Activated T-helper 2 cell treated with anti-CD3 and anti-CD28 coated beads, Interferon-gamma antibody, Interleukin-2, Interleukin-4, amounts not matched to agents 10 μg/mL and 5 μg/mL and 100 μg/mL, durations not matched to agents 14 hours and 24 hours and 36 hours (primary cell): ENCODE measurements around the gene SETD1B. TPM values are rescaled to one million over a fixed set of nuclear protein-coding genes. Genes with fewer than 3 reads are reported as not detected.
A peak's percentile ranks its signal among the peaks of the same experiment; 100 is the strongest.

ENCODE experiments used
- DNase-seq: peaks from one replicate; pipeline ENCODE4 v3.0.0; 2021; ENCODE audit warnings: low spot score
- H3K27ac Mint-ChIP-seq: one replicate; pipeline ENCODE4 v1.8.0; 2021; ENCODE audit warnings: mixed read lengths
- H3K27me3 Mint-ChIP-seq: one replicate; pipeline ENCODE4 v1.8.0; 2021; ENCODE audit warnings: low read depth, mixed read lengths
- H3K36me3 Mint-ChIP-seq: one replicate; pipeline ENCODE4 v1.8.0; 2021; ENCODE audit warnings: low read depth, mixed read lengths
- H3K4me1 Mint-ChIP-seq: one replicate; pipeline ENCODE4 v1.8.0; 2021; ENCODE audit warnings: low read depth, mixed read lengths
- H3K4me3 Mint-ChIP-seq: one replicate; pipeline ENCODE4 v1.8.0; 2021; ENCODE audit warnings: low read depth, mild to moderate bottlenecking, moderate library complexity, mixed read lengths
- H3K9me3 Mint-ChIP-seq: one replicate; pipeline ENCODE4 v1.8.0; 2021; ENCODE audit warnings: mixed read lengths
- intact Hi-C: fragments of 100-400 bp; cut with micrococcal nuclease; formaldehyde crosslinking; loops from one replicate; pipeline ENCODE4 v1.15.1; 2023
- total RNA-seq: library from RNA; stranded (reverse); gene quantifications from 2 replicates; pipeline ENCODE4 v1.2.3, GENCODE V29; 2022

SETD1B gene
- total RNA-seq, 1 donor from 2014 or later: 24.0 TPM

DNA sequence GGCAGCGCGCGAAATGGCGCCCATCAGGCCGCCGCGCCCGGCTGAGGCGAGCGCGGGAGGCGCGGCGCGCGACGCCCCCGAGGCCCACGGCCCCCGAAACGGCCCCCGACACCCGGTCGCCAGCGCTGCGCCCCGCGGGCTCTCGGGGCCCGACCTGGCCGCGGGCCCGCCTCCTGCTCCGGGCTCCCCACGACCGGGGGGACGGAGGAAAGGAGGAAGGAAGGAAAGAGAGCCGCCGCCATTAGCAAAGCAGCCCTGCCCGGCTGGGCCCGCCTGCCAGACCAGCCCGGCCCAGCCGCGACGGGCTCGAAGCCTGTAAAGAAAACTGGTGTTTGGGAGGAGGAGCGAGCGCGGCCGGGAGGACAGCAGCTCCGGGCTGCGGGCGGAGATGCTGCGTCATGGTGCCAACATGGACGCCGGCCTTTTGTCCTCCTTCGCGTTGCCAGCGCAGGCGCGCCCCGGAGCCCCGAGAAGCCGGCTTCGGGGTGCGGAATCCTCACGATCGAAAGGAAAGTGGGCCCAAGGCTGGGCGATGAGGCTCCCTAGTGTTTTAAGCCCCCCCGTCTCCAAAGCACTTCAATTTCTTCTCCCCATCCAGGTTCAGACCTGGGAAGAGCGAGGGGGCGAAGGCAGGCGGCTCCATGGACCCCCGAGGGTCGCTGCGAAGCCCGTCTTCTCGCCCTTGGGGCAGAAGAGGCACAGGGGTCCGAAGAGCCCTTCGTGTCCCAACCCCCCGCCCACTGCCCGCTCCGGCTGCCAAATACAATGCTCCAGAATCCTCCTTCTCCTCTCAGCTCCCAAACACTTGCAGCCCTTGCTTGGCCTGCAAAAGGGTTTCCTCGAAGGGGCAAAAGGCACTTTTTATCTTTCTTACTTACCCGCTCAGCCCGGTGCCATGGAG, 2.9 kb upstream of the SETD1B start:
- intact Hi-C loops: loop anchor here (10.0 kb wide), 2 partner anchors 336 to 704 kb away; partner anchors contain the start of gene ZCCHC8
- DNase-seq: peak; percentile 69
- H3K9me3 Mint-ChIP-seq: no peaks in the 10 kb centered on the region
- H3K4me3 Mint-ChIP-seq: peak overlapping the region; percentile 87
- peak overlapping the region; percentile 99 for H3K27ac Mint-ChIP-seq
- H3K36me3 Mint-ChIP-seq: peaks cover 54% of the 10 kb centered on the region
- peaks cover 30% of the 10 kb centered on the region for H3K4me1 Mint-ChIP-seq
- no peaks in the 10 kb centered on the region for H3K27me3 Mint-ChIP-seq

DNA sequence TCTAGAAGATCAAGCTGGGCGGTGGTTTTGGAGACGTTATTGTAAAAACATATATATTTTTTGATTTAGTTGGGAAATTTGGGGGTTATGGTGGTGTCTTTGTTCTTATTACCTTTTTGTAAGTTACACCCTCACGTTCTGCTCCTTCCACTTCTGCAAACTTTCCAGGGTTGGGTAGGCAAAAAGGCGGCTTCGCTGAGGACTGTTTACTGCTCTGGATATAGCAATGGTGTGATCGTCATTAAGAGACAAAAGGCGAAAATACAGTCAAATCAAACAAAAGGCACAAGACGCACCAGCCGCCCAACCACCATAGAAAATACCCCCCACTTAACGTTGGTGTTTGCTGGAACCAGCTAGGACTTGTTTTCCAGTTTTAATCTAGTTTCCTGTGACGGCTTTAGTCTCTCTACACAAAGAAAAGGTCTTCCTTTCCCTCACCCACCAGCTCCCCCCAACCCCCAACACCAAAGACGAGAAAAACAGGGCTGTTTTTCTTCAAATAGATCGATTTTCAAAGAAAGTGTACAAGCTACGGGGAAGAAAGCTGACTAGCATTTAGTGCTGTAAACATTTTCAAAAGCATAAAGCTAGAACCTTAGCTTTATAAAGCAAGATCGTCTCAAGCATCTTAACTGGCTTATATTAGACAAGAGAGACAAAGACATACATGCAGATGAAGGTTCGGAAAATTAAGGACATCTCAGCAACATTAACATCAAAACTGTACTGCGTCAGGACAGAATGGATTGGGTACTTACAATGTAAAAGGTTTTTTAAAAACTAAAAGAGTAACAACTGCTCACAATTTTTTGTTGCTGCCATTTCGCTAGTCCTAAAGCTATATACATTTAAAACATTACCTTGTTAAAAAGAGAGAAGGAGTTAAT, 2.0 kb upstream of the SETD1B start:
- Mint-ChIP-seq H3K9me3 (no peaks in the 10 kb centered on the region), H3K36me3 (peaks cover 54% of the 10 kb centered on the region), H3K27me3 (no peaks in the 10 kb centered on the region), H3K27ac (peak overlapping the region; percentile 99), H3K4me1 (peaks cover 33% of the 10 kb centered on the region), H3K4me3 (peak overlapping the region; percentile 87)
- intact Hi-C loops: loop anchor here (1.0 to 10.0 kb wide), 3 partner anchors 8 to 703 kb away; partner anchors contain the start of gene ZCCHC8
- DNase-seq: peak; percentile 29

DNA sequence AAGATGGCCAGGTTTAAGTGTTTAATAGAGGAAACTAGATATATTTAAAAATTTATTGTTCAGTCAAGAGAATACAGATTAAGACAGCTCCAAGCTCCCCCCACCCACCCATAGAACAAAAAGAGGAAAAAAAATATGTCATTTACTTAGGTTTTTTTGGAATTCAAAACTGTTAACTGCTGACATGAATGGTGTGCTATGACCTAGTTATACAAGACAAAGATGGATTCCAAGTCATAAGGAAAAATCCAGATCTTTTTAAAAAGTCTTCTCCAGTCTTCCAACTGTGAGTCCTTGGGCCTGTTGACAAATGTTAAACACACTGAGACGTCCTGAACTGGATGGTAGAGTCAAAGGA, 1.3 kb upstream of the SETD1B start:
- intact Hi-C loops: loop anchor here (1.0 to 10.0 kb wide), 3 partner anchors 8 to 702 kb away; partner anchors contain the start of gene ZCCHC8
- peak overlapping the region; percentile 99 for H3K27ac Mint-ChIP-seq
- H3K27me3 Mint-ChIP-seq: no peaks in the 10 kb centered on the region
- H3K36me3 Mint-ChIP-seq: peaks cover 54% of the 10 kb centered on the region
- H3K4me1 Mint-ChIP-seq: peaks cover 31% of the 10 kb centered on the region
- H3K9me3 Mint-ChIP-seq: no peaks in the 10 kb centered on the region
- peak overlapping the region; percentile 87 for H3K4me3 Mint-ChIP-seq
- no peak for DNase-seq

DNA sequence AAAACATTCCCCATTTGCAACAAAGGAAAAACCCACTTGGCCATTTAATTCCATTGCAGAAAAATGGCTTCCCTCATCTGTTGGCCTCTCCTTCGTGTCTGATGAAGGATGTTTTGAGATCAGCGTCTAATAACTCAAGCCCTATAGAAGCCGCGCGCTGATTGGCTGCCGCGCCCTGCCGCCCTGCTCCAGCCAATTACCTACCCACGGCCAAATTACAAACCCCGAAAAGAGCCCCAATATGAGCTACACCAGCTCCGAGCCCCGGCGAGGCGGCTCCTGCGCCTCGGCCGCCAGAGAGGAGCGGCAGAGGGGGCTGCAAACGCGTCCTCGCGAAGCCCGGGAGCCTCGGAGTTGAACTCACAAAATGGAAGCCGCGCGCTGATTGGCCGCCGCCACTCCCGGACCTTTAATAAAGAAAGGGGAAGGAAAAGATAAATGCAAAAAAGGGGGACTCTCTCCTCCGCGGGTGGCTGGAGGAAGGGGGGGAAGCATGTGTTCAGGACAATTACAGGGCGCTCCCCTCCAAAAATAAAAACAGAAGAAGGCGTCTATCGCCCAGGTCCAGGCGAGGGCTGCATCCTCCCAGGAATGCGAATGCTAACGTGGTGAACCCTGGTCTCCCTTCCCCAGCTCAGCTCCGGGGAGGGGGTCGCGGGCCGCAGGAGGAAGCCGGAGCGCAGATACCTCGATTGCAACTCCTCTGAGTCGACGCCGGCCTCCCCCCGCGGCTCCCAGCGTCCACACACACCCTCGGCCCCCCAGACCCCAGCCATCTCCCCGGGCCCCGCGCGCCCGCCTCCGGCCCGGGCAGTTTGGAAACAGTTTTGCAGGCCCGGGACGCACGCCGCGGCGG, 738 bp upstream of the SETD1B start:
- H3K4me1 Mint-ChIP-seq: peaks cover 28% of the 10 kb centered on the region
- peaks cover 52% of the 10 kb centered on the region for H3K36me3 Mint-ChIP-seq
- H3K4me3 Mint-ChIP-seq: peak overlapping the region; percentile 87
- DNase-seq: peak; percentile 90
- no peaks in the 10 kb centered on the region for H3K9me3 Mint-ChIP-seq
- H3K27ac Mint-ChIP-seq: peak overlapping the region; percentile 99
- H3K27me3 Mint-ChIP-seq: no peaks in the 10 kb centered on the region
- intact Hi-C loops: loop anchor here (1.0 to 10.0 kb wide), 3 partner anchors 9 to 702 kb away; partner anchors contain the start of gene ZCCHC8

DNA sequence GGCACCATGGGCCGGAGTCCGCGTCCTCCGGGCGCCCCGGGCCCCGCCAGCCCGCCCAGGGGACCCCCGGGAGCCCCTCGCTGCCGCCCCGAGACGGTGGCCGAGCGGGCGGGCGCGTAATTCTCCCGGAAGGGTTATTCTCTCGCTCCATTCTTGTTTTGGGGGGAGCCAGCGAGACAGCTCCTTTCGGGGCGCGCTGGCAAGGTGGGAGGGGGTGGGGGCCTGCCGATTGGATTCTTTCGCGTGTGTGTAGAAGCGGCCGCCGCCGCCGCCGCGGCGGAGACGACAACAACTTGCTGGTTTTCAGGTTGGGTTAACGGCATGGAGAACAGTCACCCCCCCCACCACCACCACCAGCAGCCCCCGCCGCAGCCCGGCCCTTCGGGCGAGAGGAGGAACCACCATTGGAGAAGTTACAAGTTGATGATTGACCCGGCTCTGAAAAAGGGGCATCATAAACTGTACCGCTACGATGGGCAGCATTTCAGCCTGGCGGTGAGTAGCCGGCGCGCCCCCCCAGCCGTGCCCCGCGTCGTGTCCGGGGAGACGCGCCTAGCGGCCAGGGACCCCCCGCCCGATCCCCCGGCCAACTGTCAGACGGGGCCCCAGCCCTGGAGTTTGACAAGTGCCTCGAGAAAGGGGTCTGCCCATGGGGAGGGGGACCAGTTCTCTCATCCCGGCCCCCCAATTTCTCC, 755 bp downstream of the SETD1B start:
- intact Hi-C loops: loop anchor here (1.0 to 10.0 kb wide), 3 partner anchors 8 to 700 kb away; partner anchors contain the start of gene ZCCHC8
- DNase-seq: peak; percentile 41
- H3K9me3 Mint-ChIP-seq: no peaks in the 10 kb centered on the region
- H3K36me3 Mint-ChIP-seq: peaks cover 52% of the 10 kb centered on the region
- peaks cover 17% of the 10 kb centered on the region for H3K4me1 Mint-ChIP-seq
- peak overlapping the region; percentile 97 for H3K27ac Mint-ChIP-seq
- no peaks in the 10 kb centered on the region for H3K27me3 Mint-ChIP-seq
- peak overlapping the region; percentile 97 for H3K4me3 Mint-ChIP-seq

DNA sequence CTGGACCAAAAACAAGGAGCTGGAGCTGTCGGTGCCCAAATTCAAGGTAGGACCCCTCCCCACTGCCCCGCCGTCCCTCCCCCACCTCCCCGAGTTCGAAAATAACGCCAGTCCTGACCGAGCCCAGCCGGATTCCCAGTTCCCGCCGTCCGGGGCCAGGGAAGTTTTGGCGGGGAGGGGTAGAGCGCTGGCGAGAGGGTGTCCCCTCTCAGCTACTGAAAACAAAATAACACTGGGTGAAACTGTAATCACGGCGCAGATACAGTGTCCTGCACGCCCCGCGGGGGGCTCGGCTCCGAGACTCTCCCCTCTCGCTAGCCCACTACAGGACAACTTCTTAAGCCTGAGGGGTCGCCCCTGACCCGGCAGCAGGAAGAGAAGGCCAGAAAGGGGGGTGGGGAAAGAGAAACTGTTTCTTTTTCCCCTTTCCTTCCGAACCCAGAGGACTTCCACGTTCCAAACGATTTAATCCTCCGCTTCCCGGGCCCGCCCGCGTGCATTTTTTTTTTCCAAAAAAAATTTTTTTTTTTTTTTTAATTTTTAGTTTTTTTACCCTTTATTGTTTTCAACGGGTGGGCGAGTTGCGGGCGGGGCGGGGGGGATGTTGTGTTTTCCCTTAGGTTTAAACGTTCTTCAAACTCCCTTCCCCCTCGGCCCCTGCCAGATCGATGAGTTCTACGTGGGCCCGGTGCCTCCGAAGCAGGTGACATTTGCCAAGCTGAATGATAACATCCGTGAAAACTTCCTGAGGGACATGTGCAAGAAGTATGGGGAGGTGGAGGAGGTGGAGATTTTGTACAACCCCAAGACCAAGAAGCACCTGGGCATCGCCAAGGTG, 1.6 kb downstream of the SETD1B start:
- no peak for DNase-seq
- H3K4me1 Mint-ChIP-seq: peaks cover 17% of the 10 kb centered on the region
- H3K27me3 Mint-ChIP-seq: no peaks in the 10 kb centered on the region
- peak overlapping the region; percentile 58 for H3K27ac Mint-ChIP-seq
- H3K36me3 Mint-ChIP-seq: peaks cover 56% of the 10 kb centered on the region
- peak overlapping the region; percentile 97 for H3K4me3 Mint-ChIP-seq
- intact Hi-C loops: loop anchor here (10.0 kb wide), 2 partner anchors 341 to 699 kb away; partner anchors contain the start of gene ZCCHC8
- no peaks in the 10 kb centered on the region for H3K9me3 Mint-ChIP-seq

DNA sequence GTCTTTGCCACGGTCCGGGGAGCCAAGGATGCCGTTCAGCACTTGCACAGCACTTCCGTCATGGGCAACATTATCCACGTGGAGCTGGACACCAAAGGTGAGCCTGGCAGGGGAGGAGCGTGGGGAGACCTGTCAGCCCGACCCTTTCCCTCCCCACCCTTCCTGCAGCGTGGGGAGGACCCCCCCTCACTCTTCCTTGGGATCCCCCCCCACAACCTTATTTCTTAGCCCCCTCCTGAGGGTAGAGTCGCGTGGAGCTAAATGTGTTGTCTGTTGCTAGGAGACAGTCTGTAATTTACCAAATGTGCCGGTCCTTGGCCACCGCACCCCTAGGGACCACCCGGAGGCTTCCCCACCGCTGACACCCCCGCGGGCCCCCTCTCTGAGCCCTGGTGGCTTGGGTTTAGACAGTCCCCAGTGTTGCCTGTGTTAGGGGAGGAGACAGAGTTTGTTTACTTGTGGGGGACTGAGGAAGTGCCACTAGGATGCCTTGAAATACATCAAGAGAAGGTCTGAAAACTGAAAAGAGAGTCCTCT, 2.3 kb downstream of the SETD1B start:
- Mint-ChIP-seq H3K4me3 (peak overlapping the region; percentile 97), H3K27ac (peak overlapping the region; percentile 61), H3K27me3 (no peaks in the 10 kb centered on the region), H3K9me3 (no peaks in the 10 kb centered on the region), H3K4me1 (peaks cover 22% of the 10 kb centered on the region), H3K36me3 (peaks cover 58% of the 10 kb centered on the region)
- intact Hi-C loops: loop anchor here (10.0 kb wide), 2 partner anchors 341 to 699 kb away; partner anchors contain the start of gene ZCCHC8
- DNase-seq: no peak

DNA sequence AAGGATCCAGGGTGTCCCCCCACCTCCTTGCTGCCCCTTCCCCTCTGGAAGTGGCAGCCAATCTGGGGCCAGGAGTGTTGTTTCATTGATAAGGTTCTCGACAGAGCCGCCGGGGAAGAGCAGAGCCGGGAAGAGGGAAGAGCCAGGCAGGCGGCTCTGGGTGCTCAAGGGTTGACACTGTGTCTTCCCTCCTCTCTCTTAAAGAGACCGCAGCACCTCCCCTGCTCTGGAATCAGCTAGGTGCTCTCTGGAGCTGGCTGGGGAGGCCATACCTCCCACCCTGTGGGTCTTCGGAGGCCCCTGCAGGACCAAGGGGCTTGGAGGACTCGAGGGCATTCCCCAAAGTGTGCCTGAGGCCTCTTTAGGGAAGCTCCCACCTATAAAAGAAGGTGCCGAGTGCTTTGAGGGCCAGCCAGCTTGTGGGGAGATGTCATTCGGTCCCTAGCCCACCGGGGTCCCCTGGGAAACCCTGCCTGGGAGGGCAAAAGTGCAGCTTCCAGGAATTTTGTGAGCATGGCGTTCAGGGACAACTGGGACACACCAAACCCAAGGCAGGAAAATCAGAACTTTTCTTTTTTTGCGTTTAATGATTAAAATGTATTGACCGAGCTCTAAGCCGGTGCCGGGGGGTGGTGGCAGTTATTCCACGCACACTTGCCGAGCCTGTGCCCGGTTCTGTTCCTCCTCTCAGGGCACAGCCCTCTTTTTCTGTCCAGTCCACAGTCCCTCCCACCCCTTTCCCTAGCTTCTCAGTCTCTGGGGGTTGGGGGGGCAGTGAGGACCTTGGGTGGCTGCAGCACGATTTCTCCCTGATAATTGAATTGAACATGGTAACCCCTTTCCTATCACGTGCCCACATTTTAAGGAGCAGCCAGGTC, 3.0 kb downstream of the SETD1B start:
- DNase-seq: no peak
- H3K27ac Mint-ChIP-seq: peak overlapping the region; percentile 61
- H3K27me3 Mint-ChIP-seq: no peaks in the 10 kb centered on the region
- peak overlapping the region; percentile 97 for H3K4me3 Mint-ChIP-seq
- H3K36me3 Mint-ChIP-seq: peaks cover 56% of the 10 kb centered on the region
- intact Hi-C loops: loop anchor here (10.0 kb wide), 2 partner anchors 342 to 698 kb away; partner anchors contain the start of gene ZCCHC8
- no peaks in the 10 kb centered on the region for H3K9me3 Mint-ChIP-seq
- peaks cover 29% of the 10 kb centered on the region for H3K4me1 Mint-ChIP-seq

DNA sequence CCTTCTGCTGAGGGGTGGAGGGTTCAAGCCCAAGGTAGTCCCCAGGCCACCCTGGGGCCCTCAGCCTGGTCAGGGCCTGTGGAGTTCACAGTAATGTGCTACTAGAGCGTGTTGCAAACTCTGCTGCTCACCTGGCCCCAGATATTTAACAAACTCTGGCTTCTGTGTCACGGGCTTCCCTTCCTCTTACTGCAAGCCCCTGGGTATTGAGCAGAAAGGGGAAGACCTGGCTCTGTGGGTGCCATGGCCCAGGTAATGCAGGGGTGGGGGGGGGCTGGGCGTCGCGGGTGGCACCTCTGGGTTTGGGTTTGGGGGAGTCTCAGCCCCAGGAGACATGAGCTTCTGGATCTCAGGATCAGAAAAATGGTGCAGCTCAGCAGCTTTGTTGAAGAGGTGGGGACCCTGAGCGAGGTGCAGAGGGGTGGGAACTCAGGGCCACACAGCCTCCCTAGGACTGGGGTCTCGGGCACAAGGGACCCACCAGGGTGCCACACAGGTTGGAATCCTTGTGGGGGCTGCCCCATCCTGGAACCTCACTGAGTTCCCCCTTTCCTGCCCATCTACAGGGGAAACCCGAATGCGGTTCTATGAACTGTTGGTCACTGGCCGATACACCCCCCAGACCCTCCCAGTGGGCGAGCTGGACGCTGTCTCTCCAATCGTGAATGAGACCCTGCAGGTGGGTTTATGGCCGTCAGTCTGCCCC, 4.0 kb downstream of the SETD1B start:
- H3K27ac Mint-ChIP-seq: no peak overlapping the region
- no peak overlapping the region for H3K4me3 Mint-ChIP-seq
- intact Hi-C loops: loop anchor here (10.0 kb wide), 2 partner anchors 343 to 697 kb away; partner anchors contain the start of gene ZCCHC8
- no peak for DNase-seq
- H3K4me1 Mint-ChIP-seq: peaks cover 29% of the 10 kb centered on the region
- H3K36me3 Mint-ChIP-seq: peaks cover 55% of the 10 kb centered on the region
- H3K9me3 Mint-ChIP-seq: no peaks in the 10 kb centered on the region
- no peaks in the 10 kb centered on the region for H3K27me3 Mint-ChIP-seq
